ENCODE results near the gene TMEM62.
"Not testable (repeated sequence)": the region's sequence is repeated elsewhere in the genome, so short reads cannot be mapped to it uniquely, and the experiment has no call there.

The TMEM62 gene

DNA sequence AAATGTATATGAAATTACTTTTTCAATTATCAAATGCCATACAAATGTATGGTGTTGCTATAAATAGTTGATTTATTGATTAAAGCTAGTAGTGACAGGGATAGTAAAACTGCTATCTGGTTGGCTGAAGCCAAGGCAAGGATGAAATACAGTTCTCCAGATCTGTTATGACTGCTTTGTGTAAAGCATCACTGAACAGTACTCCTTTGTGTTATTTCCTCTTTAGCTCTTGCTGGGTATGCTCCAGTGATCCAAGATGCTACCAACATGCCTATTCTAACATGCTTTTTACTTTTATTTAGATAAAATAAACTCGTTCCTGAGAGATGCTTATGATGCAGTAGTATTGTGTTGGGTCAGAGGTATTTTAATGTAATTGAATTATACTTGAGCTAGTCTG is 15.1 kb upstream of the TMEM62 start:
- no peak overlapping the region for H3K27ac ChIP-seq
- H3K4me3 ChIP-seq: no peak overlapping the region

DNA sequence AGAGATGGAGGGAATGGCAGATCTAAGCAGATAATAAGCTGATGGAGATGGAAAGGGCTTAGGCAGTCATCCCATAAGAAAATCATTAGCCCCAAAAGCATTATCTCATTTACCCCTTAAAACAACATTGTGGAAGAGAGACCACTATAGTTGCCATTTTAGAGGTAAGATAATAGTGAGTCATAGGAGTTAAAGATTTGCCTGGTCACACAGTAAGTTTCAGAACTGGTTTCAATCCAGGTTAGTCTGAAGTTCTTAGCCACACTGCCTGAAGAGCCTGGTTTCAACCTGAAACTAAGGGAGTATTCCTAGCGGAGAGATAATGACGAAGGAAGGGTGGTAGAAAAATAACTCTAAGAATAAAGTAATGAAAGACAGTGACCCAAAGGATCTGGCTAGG is 14.6 kb upstream of the TMEM62 start:
- Histone ChIP-seq H3K27ac (no peak overlapping the region), H3K4me3 (no peak overlapping the region)

DNA sequence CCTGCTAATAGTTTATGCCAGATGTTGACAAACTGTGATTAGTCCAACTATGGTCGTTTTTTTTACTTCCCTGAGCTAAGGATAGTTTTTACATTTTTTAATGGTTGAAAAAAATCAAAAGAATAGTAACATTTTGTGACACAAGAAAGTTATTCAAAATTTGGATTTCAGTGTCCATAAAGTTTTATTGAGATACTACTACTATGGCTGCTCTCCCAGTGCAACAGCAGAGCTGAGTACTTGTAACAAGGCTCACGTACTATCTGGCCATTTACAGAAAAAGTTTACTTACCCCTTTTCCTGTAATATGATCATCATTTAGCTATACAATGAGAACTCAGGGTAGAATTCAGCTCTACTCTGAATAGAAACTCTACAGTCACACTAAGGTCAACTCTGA is 11.5 kb upstream of the TMEM62 start:
- Histone ChIP-seq H3K4me3 (no peak overlapping the region), H3K27ac (peak overlapping the region in 2 of 21 experiments; percentile 65 to 79)

DNA sequence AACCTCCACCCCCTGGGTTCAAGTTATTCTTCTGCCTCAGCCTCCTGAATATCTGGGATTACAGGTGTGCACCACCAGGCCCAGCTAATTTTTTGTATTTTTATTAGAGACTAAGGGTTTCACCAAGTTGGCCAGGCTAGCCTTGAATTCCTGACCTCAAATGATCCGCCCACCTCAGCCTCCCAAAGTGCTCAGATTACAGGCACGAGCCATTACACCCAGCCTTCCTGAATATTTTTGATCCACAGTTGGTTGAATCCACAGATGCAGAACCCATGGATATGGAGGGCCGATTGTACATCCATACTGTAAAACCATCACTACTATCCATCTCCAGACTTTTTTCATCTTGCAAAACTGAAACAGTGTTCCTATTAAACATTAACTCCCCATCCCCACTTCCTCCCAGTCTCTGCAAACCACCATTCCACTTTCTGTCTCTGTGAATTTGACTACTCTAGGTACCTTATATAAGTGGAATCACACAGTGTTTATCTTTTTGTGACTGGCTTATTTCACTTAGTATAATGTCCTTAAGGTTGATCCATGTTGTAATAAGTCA is 8.2 kb upstream of the TMEM62 start:
- Histone ChIP-seq H3K27ac (no peak overlapping the region), H3K4me3 (no peak overlapping the region)

DNA sequence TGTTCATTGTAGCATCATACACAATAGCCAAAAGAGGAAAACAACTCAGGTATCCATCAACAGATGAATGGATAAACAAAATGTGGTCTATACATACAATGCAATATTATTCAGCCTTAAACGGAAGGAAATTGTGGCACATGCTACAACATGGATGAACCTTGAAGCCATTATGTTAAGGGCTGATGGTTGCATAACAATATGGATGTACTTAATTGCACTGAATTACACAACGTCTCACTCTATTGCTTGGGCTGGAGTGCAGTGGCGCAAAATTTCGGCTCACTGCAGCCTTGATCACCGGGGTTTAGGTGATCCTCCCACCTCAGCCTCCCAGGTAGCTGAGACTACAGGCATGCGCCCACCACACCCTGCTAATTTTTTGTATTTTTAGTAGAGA is 7.0 kb upstream of the TMEM62 start:
- no peak overlapping the region for H3K4me3 ChIP-seq
- no peak overlapping the region for H3K27ac ChIP-seq

DNA sequence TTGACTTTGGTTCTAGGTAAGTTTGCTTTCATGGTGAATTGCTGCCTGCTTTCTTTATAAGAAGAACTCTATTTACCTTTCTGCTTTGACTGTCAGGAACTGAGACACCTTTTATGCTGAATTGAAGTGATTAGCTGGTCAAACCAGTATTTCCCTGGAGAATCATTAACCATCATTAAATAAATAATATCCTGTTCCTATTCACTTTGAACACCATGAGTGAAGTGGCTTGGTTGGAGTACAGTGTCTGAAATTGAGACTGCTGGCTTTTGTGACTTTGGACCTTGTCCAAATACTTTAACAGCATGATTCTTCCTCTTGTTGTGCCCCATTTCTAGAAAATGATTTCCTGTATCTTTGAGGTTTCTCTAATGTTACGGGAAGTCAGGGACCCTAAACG is 5.6 kb upstream of the TMEM62 start:
- no peak overlapping the region for H3K27ac ChIP-seq
- no peak overlapping the region for H3K4me3 ChIP-seq

DNA sequence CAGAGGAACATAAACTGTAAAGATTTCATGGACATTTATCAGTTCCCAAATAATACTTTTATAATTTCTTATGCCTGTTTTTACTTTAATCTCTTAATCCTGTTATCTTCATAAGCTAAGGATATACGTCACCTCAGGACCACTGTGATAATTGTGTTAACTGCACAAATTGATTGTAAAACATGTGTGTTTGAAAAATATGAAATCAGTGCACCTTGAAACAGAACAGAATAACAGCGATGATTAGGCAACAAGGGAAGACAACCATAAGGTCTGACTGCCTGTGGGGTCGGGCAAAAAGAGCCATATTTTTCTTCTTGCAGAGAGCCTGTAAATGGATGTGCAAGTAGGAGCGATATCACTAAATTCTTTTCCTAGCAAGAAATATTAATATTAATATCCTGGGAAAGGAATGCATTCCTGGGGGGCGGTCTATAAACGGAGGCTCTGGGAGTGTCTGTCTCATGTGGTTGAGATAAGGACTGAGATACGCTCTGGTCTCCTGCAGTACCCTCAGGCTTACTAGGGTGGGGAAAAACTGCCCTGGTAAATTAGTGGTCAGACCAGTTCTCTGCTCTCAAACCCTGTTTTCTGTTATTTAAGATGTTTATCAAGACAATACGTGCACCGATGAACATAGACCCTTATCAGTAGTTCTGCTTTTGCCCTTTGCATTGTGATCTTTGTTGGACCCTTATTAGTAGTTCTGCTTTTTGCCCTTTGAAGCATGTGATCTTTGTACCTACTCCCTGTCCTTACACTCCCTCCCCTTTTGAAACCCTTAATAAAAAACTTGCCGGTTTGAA is 5.0 kb upstream of the TMEM62 start:
- not testable (repeated sequence) for H3K27ac ChIP-seq

DNA sequence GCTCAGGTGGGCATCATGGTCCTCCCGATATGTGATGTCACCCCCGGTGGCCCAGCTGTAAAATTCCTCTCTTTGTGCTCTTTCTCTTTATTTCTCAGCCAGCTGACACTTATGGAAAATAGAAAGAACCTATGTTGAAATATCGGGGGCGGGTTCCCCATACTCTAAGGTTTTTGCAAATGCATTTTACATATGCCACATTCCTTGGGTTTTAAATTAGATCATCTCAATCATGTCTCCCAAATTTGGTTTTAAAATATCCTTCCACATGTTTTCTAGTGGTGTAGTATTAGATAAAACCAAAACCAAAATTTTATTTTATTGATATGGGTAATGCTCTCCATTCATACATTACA is 4.4 kb upstream of the TMEM62 start:
- Histone ChIP-seq H3K4me3 (no peak overlapping the region), H3K27ac (no peak overlapping the region)

More for the DNA sequence above, 5.0 kb upstream of the TMEM62 start:
- not testable (repeated sequence) for H3K4me3 ChIP-seq

DNA sequence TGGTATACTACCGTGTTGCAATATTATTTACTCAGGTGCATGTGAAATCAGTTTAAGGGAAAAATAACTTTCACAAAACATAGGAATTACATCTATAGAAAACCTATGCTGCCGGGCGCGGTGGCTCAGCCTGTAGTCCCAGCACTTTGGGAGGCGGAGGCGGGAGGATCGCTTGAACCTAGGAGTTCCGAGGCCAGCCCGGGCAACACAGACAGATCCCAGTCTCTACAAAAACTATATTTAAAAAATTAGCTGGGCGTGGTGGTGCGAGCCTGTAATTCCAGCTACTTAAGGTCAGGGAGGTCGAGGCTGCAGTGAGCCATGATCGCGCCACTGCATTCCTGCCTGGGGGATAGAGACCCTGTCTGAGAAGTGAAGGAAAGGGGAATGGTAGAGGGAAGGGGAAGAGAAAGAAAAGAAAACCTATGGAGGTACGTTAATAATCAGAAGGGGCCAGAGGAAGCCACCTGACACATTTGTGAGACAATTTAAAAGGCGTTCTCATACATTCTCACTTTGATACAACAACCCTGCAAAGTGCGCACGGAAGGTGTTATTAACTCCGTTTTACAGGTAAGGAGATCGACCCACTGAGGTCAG is 456 bp upstream of the TMEM62 start:
- Histone ChIP-seq H3K4me3 (peak overlapping the region; percentile 62 to 91 (median 84)), H3K27ac (peak overlapping the region in 20 of 21 experiments; percentile 75 to 93 (median 88))

DNA sequence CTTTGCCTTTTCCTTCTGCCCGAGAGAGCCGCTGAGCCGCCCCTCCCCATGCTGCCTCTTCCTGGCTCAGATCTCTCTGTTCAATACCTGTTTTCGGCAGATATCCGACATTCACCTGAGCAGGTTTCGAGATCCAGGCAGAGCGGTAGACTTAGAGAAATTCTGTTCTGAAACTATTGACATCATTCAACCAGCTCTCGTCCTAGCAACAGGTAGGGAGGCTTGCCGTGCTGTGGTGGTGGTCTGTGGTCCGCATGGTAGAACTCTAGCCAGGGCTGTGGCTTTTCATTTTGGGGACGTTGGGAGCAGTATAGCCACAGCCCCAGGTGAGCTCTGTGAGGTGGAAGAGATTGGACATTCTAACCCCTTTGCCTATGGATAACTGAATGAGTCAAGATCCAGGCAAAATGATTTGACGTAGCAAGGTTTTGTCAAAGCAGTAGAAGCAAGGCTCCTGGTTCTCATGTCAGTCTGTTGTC is 810 bp downstream of the TMEM62 start:
- Histone ChIP-seq H3K4me3 (peak overlapping the region; percentile 62 to 91 (median 84)), H3K27ac (peak overlapping the region in 20 of 21 experiments; percentile 75 to 93 (median 88))

DNA sequence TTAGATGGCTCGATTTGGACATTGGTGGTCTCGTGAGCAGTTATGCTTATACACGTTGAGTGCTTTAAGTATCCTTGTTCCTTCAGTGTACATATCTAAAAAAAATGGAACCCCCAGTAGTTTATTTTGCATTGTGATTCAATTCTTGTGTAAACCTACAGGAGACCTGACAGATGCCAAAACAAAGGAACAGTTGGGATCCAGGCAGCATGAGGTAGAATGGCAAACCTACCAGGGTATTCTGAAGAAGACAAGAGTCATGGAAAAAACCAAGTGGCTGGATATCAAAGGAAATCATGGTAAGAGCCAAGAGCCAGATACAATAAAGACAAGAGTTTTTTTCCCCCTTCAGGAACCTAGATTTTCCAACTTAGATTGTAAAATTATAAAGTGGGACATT is 2.0 kb downstream of the TMEM62 start:
- no peak overlapping the region for H3K27ac ChIP-seq
- no peak overlapping the region for H3K4me3 ChIP-seq

DNA sequence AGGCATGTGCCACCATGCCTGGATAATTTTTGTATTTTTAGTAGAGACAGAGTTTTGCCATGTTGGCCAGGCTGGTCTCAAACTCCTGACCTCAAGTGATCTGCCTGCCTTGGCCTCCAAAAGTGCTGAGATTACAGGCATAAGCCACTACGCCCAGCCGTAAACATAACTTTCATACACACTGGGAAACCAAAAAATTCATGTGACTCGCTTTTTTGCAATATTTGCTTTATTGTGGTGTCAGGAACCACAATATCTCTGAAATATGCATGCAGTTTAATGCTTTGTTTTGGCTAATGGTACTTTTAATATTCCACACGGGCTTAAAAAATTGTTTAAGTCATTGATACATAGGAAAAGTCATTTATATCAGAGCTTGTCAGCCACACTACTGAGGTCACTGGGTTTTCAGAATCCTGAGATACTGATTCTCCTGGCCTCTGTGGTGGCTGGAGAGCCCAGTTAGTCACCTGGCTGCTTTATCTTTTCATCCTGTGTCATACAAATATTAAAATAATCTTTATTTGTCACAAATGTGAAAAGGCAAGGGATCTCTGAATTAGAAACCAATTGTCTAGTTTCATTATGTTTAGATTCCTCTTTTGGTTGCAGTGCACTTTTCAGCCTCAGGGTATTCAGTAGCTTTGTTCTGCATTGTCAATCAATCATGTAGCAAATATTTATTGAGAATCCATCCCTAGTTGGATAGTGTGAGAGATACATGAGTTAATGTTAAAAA is 10.0 kb downstream of the TMEM62 start:
- Histone ChIP-seq H3K4me3 (no peak overlapping the region), H3K27ac (no peak overlapping the region)

DNA sequence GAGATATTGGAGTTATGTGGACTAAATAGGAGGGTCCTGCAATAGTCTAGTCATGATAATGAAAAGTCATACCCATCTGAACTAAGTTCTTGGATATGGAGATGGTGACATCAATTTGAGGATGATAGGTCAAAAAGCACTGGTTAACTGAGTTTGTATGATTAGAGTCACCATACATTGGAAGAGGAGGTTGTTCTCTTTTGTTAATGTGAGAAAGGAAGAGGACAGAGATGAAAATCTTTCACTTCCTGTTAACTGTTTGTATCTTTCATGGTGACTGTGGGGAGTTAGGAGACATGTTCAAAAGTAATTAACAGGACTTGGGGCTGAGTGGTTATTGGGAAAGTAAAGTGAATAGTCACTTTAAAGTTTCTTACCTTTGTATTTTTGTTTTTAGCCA is 11.1 kb downstream of the TMEM62 start:
- Histone ChIP-seq H3K27ac (no peak overlapping the region), H3K4me3 (no peak overlapping the region)

DNA sequence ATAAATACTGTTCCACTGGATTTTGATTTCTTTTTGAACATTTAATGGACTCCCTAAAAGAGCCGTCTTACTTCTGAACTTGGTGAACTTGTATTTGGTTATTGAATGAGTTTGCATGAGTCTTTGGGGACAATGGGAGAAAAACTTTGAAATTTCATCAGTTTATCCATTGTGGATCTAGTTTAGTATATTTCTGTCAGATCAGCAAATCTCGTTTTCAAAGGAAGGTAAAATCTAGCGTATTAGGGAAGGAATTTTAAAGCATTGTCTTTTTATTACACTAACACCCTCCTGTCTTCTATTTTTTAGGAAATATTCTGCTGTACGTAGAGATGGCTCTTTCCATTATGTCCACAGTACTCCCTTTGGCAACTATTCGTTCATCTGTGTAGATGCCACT is 12.8 kb downstream of the TMEM62 start:
- H3K4me3 ChIP-seq: no peak overlapping the region
- H3K27ac ChIP-seq: no peak overlapping the region

DNA sequence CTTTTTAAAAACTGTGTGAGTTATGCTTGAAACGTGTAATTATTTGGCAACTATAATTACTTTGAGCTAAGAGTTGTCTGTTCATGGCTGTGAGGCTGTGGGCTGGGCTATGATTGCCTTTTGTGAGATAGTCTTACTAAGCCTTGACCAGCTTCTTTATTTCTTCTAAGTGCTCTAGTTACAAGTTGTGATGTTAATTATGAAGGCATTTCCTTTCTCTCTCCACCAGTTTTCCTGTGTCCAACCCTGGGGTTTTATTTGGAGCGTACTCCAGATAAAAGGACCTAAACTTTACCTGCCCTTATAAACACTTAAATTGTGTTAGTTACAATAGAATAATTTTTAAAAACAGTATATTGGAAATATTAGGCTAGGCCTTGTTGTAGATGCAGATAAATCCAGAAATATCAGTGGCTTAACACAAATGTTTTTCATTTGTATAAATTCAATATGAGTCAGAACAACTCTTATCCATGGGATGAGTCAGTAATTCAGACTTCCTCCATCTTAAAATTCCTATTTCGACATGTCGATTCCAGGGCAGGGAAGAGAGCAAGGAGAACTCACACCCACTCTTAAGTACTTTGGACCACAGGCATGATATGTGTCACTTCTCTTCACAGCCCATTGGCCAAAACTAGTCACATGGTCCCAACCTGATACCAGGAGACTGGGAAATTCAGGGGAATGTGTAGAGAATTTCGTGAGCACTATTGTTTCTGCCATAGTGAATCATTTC is 17.0 kb downstream of the TMEM62 start:
- Histone ChIP-seq H3K27ac (peak overlapping the region in 3 of 21 experiments; percentile 7 to 32 (median 23)), H3K4me3 (no peak overlapping the region)

DNA sequence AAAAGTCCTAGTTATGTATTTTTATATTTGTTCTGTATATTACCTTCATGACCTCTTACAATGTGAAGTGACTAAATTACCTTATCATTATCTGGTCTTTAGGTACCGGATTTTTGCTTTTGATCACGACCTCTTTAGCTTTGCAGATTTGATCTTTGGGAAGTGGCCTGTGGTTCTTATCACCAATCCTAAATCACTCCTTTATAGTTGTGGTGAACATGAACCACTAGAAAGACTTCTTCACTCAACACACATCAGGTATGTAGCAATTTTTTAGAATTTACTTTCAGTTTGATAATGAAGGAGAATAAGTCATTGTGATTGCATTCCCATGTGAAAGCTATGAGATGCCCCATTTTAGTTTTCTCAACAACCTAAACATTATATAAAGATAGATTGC is 18.3 kb downstream of the TMEM62 start:
- H3K4me3 ChIP-seq: no peak overlapping the region
- no peak overlapping the region for H3K27ac ChIP-seq

DNA sequence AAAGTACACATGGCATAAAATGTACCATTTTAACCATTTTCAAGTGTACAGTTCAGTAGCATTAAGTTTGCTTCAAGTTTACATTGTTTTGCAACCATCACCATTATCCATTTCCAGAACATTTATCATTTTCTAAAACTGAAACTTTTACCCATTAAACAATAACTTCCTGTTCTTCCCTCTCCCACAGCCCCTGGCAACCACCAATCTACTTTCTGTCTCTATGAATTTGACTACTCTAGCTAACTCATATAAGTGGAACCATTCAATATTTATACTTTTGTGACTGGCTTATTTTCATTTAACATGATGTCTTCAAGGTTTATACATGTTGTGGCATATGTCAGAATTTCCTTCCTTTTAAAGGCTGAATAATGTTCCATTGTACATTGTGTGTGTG is 19.9 kb downstream of the TMEM62 start:
- no peak overlapping the region for H3K27ac ChIP-seq
- H3K4me3 ChIP-seq: no peak overlapping the region

DNA sequence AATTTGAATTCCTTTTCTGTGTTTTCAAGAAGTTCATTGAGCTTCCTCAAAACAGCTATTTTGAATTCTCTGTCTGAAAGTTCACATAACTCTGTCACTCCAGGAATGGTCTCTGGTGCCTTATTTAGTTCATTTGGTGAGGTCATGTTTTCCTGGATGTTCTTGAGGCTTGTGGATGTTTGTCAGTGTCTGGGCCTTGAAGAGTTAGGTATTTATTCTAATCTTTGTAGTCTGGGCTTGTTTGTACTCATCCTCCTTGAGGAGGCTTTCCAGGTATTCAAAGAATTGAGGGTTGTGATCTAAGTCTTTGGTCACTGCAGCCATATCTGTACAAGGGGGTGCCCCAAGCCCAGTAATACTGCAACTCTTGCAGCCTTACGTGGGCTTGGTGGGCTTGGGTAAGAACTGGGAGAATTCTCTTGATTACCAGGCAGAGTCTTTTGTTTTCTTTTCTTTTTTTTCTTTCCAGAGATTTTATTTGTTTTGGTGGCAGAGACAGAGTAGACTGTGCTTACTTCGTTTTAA is 32.5 kb downstream of the TMEM62 start:
- Histone ChIP-seq H3K4me3 (no peak overlapping the region), H3K27ac (no peak overlapping the region)

DNA sequence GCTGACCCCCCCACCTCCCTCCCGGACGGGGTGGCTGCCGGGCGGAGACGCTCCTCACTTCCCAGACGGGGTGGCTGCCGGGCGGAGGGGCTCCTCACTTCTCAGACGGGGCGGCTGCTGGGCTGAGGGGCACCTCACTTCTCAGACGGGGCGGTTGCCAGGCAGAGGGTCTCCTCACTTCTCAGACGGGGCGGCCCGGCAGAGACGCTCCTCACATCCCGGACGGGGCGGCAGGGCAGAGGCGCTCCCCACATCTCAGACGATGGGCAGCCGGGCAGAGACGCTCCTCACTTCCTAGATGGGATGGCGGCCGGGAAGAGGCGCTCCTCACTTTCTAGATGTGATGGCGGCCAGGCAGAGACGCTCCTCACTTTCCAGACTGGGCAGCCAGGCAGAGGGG is 33.9 kb downstream of the TMEM62 start:
- H3K27ac ChIP-seq, H3K4me3 ChIP-seq: not testable (repeated sequence)
